Breast epithelium (tissue), 4 donors: ENCODE data around the gene HSD17B4. TPM values are rescaled to one million over a fixed set of nuclear protein-coding genes. Genes with fewer than 3 reads are reported as not detected.
"Not testable (repeated sequence)": the region's sequence is repeated elsewhere in the genome, so short reads cannot be mapped to it uniquely, and the experiment has no call there.

Experiments used
- DNase-seq, 2 donors: peaks; one replicate each; pipeline ENCODE4 v3.0.0-alpha.2; 2019; ENCODE audit warnings: low spot score in 2 of 2
- H3K27ac ChIP-seq, 2 donors: fragments of 200-600 bp; sonication (generic) in 1 of 2; one replicate each; pipeline ENCODE4 v1.5.1; 2016 to 2019; ENCODE audit warnings: mild to moderate bottlenecking in 1 of 2
- H3K27me3 ChIP-seq, 2 donors: fragments of 200-600 bp; sonication (generic) in 1 of 2; one replicate each; pipeline versions ENCODE4 v1.5.1 to v1.6.0; 2017 to 2019; ENCODE audit warnings: control low read depth in 1 of 2, mild to moderate bottlenecking in 1 of 2
- H3K36me3 ChIP-seq: fragments of 200-600 bp; one replicate; pipeline ENCODE4 v1.5.1; 2019
- H3K4me1 ChIP-seq, 2 donors: fragments of 200-600 bp; sonication (generic); one replicate each; pipeline ENCODE4 v1.5.1; 2016 to 2019; ENCODE audit warnings: control low read depth in 1 of 2
- H3K4me3 ChIP-seq, 3 donors: fragments of 200-600 bp; sonication (generic); 1 replicate in 2 of 3; 2 replicates in 1 of 3; pipeline ENCODE4 v1.5.1; 2016 to 2019; ENCODE audit warnings: mild to moderate bottlenecking in 3 of 3, moderate library complexity in 2 of 3
- H3K9me3 ChIP-seq, 2 donors: fragments of 200-600 bp; sonication (generic) in 1 of 2; one replicate each; pipeline ENCODE4 v1.5.1; 2016 to 2019; ENCODE audit warnings: control low read depth in 1 of 2
- POLR2A ChIP-seq: fragments of 450-650 bp; IDR thresholded peaks from one replicate; pipeline ENCODE4 v1.6.1; 2016; ENCODE audit warnings: antibody characterized with exemption, mild to moderate bottlenecking, moderate library complexity
- POLR2AphosphoS5 ChIP-seq, 3 donors: sonication (generic); formaldehyde crosslinking; IDR thresholded peaks; one replicate each; pipeline ENCODE4 v1.6.1; 2017; ENCODE audit warnings: antibody characterized with exemption in 3 of 3
- intact Hi-C: fragments of 100-400 bp; cut with DNase I; formaldehyde crosslinking; loops from one replicate; pipeline ENCODE4 v1.15.1; 2023; ENCODE audit warnings: low total_unique reads
- total RNA-seq, 3 donors: library from RNA; depleted of rRNA; stranded (reverse); fragments of >200 nt; gene quantifications; one replicate each; pipeline ENCODE4 v1.1.0, GENCODE V29; 2016
- TF ChIP-seq, protein P1 (sequence below), 3 donors: fragments of 450-650 bp; IDR thresholded peaks; one replicate each; pipeline ENCODE4 v1.5.1; 2016 to 2017; ENCODE audit warnings: antibody characterized with exemption in 3 of 3, mild to moderate bottlenecking in 3 of 3, moderate library complexity in 3 of 3

HSD17B4 gene
- total RNA-seq, 3 donors from 2014 or later, result 173 to 360 (median 265) TPM

DNA sequence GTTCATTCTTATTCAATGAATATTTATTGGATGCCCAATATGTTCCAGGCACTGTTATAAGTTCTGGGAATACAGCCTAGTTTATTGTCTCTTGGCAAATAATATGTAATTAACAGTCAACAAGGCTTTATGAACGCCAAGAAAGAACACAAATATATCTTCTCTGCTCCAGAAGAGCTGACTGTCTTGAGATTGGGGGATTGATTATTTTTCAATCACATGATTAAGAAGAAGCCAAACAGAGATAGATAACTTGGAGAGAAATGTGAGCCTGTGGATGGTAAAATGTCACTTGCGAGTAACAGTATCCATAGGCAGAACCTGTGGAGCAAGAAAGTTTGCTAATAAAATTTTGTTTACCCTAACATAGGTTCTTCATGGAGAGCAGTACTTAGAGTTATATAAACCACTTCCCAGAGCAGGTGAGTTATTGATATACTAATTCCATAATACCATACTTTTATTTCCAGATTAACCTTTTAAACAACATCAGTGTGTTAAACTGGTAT lies 49.4 kb downstream of the HSD17B4 start:
- Histone ChIP-seq H3K27me3 (no peaks in the 10 kb centered on the region), H3K4me3 (no peak overlapping the region), H3K36me3 (peaks cover 7% of the 10 kb centered on the region), H3K4me1 (no peaks in the 10 kb centered on the region), H3K27ac (no peak overlapping the region), H3K9me3 (peaks cover 6 to 16% of the 10 kb centered on the region in 2 donors)
- intact Hi-C loops, result no loop called here
- TF ChIP-seq, protein P1, sequence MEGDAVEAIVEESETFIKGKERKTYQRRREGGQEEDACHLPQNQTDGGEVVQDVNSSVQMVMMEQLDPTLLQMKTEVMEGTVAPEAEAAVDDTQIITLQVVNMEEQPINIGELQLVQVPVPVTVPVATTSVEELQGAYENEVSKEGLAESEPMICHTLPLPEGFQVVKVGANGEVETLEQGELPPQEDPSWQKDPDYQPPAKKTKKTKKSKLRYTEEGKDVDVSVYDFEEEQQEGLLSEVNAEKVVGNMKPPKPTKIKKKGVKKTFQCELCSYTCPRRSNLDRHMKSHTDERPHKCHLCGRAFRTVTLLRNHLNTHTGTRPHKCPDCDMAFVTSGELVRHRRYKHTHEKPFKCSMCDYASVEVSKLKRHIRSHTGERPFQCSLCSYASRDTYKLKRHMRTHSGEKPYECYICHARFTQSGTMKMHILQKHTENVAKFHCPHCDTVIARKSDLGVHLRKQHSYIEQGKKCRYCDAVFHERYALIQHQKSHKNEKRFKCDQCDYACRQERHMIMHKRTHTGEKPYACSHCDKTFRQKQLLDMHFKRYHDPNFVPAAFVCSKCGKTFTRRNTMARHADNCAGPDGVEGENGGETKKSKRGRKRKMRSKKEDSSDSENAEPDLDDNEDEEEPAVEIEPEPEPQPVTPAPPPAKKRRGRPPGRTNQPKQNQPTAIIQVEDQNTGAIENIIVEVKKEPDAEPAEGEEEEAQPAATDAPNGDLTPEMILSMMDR (IDR thresholded peaks at IDR 0.05), result no peak
- DNase-seq, result no peak

DNA sequence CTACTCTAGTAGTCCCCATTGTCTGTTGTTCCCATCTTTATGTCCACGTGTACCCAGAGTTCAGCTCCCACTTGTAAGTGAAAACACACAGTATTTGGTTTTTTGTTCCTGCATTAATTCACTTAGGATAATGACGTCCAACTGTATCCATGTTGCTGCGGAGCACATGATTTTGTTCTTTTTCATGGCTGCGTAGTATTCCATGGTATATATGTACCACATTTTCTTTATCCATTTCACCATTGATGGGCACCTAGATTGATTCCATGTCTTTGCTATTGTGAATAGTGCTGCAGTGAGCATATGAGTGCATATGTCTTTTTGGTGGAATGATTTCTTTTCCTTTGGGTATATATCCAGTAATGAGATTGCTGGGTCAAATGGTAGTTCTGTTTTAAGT lies 51.6 kb downstream of the HSD17B4 start:
- H3K27ac ChIP-seq, H3K4me3 ChIP-seq, H3K27me3 ChIP-seq, H3K4me1 ChIP-seq, DNase-seq, H3K36me3 ChIP-seq, intact Hi-C loops: not testable (repeated sequence)
- H3K9me3 ChIP-seq, result peaks cover 6 to 16% of the 10 kb centered on the region in 2 donors

DNA sequence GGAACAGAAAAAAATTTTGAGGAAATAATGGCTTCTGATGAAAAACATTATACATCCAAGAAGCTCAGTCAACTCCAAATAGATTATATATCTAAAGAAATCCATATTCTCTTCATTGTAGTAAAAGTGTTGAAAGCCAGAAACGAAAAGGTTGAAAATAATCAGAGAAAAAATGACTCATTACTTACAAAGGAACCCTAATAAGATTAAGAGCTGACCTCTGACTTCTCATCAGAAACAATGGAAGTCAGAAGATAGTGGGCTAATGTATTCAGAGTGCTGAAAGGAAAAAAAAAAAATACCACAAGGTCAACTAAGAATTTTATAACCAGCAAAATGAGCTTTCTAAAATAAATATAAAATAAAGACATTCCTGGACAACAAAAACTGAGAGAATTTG lies 60.0 kb downstream of the HSD17B4 start:
- intact Hi-C loops, result no loop called here
- DNase-seq, result no peak
- no peaks in the 10 kb centered on the region for H3K4me1 ChIP-seq
- H3K36me3 ChIP-seq, result no peaks in the 10 kb centered on the region
- H3K9me3 ChIP-seq, result no peaks in the 10 kb centered on the region
- no peak for TF ChIP-seq POLR2AphosphoS5 (IDR thresholded peaks at IDR 0.05)
- no peak for TF ChIP-seq POLR2A
- TF ChIP-seq, protein P1 (IDR thresholded peaks at IDR 0.05), result no peak
- no peak overlapping the region for H3K27ac ChIP-seq
- no peak overlapping the region for H3K4me3 ChIP-seq
- H3K27me3 ChIP-seq, result no peaks in the 10 kb centered on the region

DNA sequence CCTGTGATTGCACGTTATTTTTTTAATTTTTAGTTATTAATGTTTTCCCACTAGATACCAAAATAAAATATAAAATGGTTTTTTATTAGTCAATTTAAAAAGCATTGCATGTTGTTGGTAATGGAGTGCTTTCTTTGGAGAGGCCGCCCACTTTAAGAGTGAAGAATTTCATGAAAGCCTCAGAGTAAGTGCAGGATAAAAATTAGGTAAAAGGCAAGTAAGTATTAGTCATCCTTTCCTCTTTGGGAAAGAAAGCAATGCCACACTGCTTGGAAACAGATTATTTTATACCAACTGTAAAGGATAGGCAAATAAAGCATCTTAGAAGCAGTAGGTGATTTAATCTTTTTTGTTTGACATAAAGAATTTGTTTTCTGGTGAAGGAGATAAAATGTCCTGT lies 62.9 kb downstream of the HSD17B4 start:
- H3K27ac ChIP-seq, result no peak overlapping the region

DNA sequence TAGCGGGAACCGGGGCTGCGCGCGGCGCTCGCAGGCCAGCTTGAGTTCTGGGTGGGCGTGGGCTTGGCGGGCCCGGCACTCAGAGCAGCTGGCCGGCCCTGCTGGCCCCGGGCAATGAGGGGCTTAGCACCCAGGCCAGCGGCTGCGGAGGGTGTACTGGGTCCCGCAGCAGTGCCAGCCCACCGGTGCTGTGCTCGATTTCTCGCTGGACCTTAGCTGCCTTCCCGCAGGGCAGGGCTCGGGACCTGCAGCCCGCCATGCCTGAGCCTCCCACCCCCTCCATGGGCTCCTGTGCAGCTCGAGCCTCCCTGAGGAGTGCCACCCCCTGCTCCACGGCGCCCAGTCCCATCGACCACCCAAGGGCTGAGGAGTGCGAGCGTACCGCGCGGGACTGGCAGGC lies 64.8 kb downstream of the HSD17B4 start:
- DNase-seq, H3K27me3 ChIP-seq, intact Hi-C loops, H3K9me3 ChIP-seq, H3K4me3 ChIP-seq, H3K36me3 ChIP-seq, H3K27ac ChIP-seq, H3K4me1 ChIP-seq: not testable (repeated sequence)

More for the DNA sequence above, 62.9 kb downstream of the HSD17B4 start:
- no peak for DNase-seq
- TF ChIP-seq POLR2AphosphoS5 (IDR thresholded peaks at IDR 0.05), result no peak
- TF ChIP-seq POLR2A, result no peak
- TF ChIP-seq, protein P1 (IDR thresholded peaks at IDR 0.05), result no peak
- no peak overlapping the region for H3K4me3 ChIP-seq
- no peaks in the 10 kb centered on the region for H3K9me3 ChIP-seq
- H3K27me3 ChIP-seq, result no peaks in the 10 kb centered on the region
- H3K4me1 ChIP-seq, result no peaks in the 10 kb centered on the region
- intact Hi-C loops, result no loop called here
- H3K36me3 ChIP-seq, result peaks cover 9% of the 10 kb centered on the region

DNA sequence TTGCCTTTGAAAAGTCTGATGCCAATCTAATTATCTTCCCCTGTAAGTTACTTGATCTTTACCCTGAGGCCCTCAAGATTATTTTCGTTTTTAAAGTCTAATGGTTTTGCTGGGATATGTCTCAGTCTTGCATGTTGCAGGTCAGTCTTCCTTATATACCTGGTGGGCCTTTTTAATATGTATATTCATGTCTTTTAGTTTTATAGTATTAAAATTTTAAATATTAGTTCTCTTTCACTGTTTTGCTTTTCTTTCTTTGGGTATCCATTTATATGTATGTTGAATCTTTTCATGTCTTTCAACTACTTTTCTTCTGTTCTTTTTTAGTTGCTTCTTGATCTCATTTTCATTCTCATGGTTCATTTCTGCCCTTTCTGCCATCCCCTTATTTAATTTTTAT lies 68.9 kb downstream of the HSD17B4 start:
- H3K4me1 ChIP-seq, result no peaks in the 10 kb centered on the region
- peaks cover 9% of the 10 kb centered on the region for H3K36me3 ChIP-seq
- H3K27me3 ChIP-seq, result no peaks in the 10 kb centered on the region
- H3K27ac ChIP-seq, result no peak overlapping the region
- TF ChIP-seq POLR2AphosphoS5 (IDR thresholded peaks at IDR 0.05) (no peak), POLR2A (no peak)
- TF ChIP-seq, protein P1 (IDR thresholded peaks at IDR 0.05), result no peak
- no peak overlapping the region for H3K4me3 ChIP-seq
- intact Hi-C loops, result no loop called here
- no peak for DNase-seq
- peaks cover 0 to 7% of the 10 kb centered on the region in 2 donors for H3K9me3 ChIP-seq
